Measurements from ENCODE around the gene ACACA.

GRCh38 chr17:37043201-37043600 lies 363.4 kb downstream of the ACACA start:
- TF ChIP-seq CTCF (conservative IDR thresholded peaks at IDR 0.05 in 1 of 2, IDR thresholded peaks at IDR 0.05 in 1 of 2; ENCODE audit: extremely low read depth in 1 of 2, insufficient read depth in 1 of 2, low read depth in 1 of 2, low read length in 2 of 2) (no peak), EZH2 (IDR thresholded peaks at IDR 0.05; ENCODE audit: borderline replicate concordance, low read length) (no peak)
